GM12873 (cell line): ENCODE results near the gene FAM149A.

Experiments
- CTCF ChIP-seq: IDR thresholded peaks from 2 replicates; pipeline ENCODE4 v1.5.1; 2012; ENCODE audit warnings: low read depth, mild to moderate bottlenecking, moderate library complexity, low read length, control low read depth; ENCODE audit not compliant: insufficient read depth; ENCODE audit errors: missing control alignments

Gene FAM149A

DNA sequence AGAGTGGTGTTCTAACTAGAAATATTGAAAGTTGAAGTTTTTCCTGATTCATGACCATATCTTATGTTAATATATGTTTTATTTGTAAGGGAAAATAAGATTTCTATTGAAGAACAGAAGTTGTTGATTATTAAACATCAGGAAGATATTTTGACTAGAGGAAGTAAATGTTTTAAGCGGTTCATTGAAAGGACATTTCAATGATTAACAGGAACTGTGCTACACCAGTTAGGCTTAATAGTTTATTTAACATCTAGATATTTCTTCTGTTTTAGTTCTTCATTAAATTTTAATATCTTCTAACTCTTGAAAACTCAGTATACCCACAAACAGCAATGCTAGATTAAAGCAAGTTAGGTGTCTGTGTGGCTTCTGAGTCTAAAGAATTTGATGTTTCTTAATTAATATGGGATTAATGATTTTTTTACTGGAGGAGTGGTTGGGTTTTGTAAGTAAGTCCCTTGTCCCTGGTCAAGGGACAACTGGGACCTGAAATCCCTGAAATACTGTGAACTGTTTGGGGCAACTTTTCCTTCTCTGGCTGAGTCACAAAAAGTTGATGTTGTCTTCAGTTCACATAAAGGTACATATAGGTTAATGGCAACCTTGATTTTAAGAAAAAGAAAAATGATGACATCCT, 44.0 kb downstream of the FAM149A start:
- no peak for TF ChIP-seq CTCF

- no peak for TF ChIP-seq CTCF
These were observed 45.4 kb downstream of the FAM149A start for GRCh38 chr4:186149872-186150271.

DNA sequence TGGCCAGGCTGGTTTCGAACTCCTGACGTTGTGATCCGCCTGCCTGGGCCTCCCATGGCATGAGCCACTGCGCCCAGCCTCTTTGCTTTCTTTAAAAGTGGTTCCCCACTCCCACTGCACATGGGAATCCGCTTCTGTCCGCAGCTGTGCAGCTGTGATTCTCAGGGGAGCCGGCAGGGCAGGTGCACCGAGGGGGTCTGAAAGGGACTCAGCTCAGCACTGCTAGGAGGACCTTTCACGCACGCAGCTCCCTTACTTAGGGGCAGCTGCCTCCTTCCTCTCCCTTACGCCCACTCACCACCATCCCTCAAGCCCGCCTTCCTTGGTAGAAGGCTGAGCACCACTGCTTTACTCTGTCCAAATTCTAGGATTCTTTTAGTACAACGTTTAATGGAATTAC, 46.4 kb downstream of the FAM149A start:
- no peak for TF ChIP-seq CTCF

DNA sequence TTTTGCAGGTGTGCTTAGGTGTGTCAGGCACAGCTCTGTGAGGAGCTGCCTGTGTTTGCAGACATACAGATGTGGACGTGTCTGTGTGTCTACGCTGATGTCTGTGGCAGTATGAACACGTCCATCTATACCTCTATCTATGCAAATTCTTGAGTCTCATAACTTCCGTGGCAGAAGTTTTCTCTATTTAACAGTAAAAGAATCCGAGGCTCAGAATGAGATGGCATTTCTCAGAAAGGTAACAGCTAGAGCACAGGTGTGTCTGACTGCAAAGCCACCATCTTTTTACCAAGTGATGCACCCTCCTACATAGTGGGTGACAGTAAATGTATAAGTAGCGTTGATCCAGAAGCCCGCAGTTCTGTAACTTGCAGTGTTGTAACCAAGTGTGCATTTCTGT, 47.0 kb downstream of the FAM149A start:
- TF ChIP-seq CTCF, result no peak

DNA sequence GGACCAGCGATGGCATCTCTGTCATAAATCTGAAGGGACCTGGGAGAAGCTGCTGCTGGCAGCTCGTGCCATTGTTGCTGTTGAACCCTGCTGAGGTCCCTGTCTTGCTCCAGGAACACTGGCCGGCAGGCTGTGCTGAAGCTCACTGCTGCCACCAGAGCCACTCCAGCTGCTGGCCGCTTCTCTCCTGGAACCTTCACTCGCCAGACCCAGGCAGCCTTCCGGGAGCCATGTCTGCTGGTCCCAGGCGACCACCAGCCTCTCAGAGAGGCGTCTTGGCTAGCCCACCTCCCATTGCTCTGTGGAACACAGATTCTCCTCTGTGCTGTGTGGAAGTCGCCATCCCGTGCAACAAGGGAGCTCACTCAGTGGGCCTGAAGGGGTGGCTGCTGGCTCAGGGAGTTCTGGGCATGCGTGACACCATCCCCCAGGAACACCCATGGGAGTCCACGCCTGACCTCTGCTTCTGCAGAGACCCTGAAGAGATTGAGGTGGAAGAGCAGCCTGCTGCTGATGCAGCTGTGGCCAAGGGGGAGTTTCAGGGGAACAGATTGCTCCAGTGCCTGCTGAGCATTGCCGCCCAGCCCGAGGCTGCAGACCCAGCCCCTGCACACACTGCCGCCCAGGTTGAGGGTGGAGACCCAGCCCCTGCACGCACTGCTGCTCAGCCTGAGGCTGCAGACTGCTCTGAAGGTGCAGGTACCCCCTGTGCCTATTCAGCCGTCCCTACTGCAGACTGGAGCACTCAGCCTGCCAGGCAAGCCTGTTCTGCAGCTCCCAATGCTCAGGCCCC, 53.7 kb downstream of the FAM149A start:
- no peak for TF ChIP-seq CTCF

- TF ChIP-seq CTCF, result no peak
These were observed 54.5 kb downstream of the FAM149A start for GRCh38 chr4:186158966-186159365.

DNA sequence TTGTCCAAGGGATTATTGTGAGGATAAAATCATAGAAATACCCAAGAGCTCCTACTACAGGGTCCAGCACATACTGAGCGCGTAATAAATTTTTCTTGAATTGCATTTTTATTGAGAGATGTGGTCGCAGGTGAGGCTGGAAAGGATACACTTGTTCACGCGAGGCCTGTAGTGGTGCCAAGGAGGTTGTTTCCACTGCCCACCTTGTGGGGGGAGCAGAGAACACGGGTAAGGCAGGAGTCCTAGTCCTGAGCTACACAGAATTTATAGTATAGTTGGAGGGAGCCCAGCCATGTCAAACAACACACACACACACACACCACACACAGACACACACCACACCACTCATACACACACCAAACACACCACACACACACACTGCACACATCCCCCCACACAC, 55.1 kb downstream of the FAM149A start:
- TF ChIP-seq CTCF, result no peak
